ENCODE results near the gene NHEJ1.
"Not testable (repeated sequence)": the region's sequence is repeated elsewhere in the genome, so short reads cannot be mapped to it uniquely, and the experiment has no call there.

DNA sequence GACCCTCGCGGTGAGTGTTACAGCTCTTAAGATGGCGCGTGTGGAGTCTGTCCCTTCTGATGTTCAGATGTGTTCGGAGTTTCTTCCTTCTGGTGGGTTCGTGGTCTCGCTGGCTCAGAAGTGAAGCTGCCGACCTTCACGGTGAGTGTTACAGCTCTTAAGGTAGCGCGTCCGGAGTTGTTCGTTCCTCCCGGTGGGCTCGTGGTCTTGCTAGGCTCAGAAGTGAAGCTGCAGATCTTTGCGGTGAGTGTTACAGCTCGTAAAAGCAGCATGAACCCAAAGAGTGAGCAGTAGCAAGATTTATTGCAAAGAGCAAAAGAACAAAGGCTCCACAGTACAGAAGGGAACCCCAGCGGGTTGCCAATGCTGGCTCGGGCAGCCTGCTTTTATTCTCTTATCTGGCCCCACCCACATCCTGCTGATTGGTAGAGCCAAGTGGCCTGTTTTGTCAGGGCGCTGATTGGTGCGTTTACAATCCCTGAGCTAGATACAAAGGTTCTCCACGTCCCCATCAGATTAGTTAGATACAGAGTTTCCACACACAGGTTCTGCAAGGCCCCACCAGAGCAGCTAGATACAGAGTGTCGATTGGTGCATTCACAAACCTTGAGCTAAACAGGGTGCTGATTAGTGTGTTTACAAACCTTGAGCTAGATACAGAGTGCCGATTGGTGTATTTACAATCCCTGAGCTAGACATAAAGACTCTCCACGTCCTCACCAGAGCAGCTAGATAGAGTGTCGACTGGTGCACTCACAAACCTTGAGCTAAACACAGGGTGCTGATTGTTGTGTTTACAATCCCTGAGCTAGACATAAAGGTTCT lies 40.1 kb upstream of the NHEJ1 start:
- not testable (repeated sequence) for TF ChIP-seq POLR2A (IDR thresholded peaks at IDR 0.05; ENCODE audit: borderline replicate concordance, extremely low read depth, insufficient read depth, insufficient read length)
- TF ChIP-seq, protein P1, sequence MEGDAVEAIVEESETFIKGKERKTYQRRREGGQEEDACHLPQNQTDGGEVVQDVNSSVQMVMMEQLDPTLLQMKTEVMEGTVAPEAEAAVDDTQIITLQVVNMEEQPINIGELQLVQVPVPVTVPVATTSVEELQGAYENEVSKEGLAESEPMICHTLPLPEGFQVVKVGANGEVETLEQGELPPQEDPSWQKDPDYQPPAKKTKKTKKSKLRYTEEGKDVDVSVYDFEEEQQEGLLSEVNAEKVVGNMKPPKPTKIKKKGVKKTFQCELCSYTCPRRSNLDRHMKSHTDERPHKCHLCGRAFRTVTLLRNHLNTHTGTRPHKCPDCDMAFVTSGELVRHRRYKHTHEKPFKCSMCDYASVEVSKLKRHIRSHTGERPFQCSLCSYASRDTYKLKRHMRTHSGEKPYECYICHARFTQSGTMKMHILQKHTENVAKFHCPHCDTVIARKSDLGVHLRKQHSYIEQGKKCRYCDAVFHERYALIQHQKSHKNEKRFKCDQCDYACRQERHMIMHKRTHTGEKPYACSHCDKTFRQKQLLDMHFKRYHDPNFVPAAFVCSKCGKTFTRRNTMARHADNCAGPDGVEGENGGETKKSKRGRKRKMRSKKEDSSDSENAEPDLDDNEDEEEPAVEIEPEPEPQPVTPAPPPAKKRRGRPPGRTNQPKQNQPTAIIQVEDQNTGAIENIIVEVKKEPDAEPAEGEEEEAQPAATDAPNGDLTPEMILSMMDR (IDR thresholded peaks at IDR 0.05 in 2 of 3, conservative IDR thresholded peaks at IDR 0.05 in 1 of 3; ENCODE audit: borderline replicate concordance in 1 of 3, insufficient read depth in 1 of 3, low read depth in 2 of 3, low read length in 2 of 3), result not testable (repeated sequence)

Data from HCT116 (cell line).